GM12878 (cell line): ENCODE results near the gene TBCD. TPM values are rescaled to one million over a fixed set of nuclear protein-coding genes. Genes with fewer than 3 reads are reported as not detected.

Experiments
- ATAC-seq: fragments of 200-7000 bp; cut with Tn5 transposase; 3 replicates; pipeline ENCODE4 v1.9.1; 2020; ENCODE audit warnings: mild to moderate bottlenecking, moderate library complexity
- BruUV-seq: library from RNA; stranded (reverse); fragments of 400-500 nt; replicated peaks from 2 replicates; lab custom pipeline; 2021; lab: Mats Ljungman, UMichigan
- CTCF ChIA-PET: fragments of 300-600 bp; sonication (Branson Sonifier 250); formaldehyde crosslinking; extraction: SDS; loops from one replicate; lab custom pipeline; 2021; ENCODE audit warnings: inconsistent platforms; lab: Yijun Ruan, JAX
- POLR2A ChIA-PET: fragments of 350-600 bp; formaldehyde crosslinking; extraction: SDS; loops from one replicate; lab custom pipeline; 2021; ENCODE audit warnings: inconsistent platforms; lab: Charles Lee
- RAD21 ChIA-PET: fragments of 300-600 bp; sonication (Branson Sonifier 250); formaldehyde crosslinking; loops from one replicate; lab custom pipeline; 2023; ENCODE audit warnings: antibody characterized with exemption; ENCODE audit not compliant: unreplicated experiment; lab: Charles Lee
- SMC1A ChIA-PET: fragments of 300-600 bp; sonication (Branson Sonifier 250); formaldehyde crosslinking; loops from one replicate; lab custom pipeline; 2023; ENCODE audit not compliant: unreplicated experiment, uncharacterized antibody; lab: Charles Lee
- DNase-seq: peaks from one replicate; pipeline ENCODE4 v3.0.0-alpha.2; 2011; ENCODE audit warnings: low read depth, low spot score
- FAIRE-seq: peaks from 3 replicates; lab custom pipeline; 2011; peaks lifted over from hg19 to GRCh38; lab: Jason Lieb, UNC
- H2AFZ ChIP-seq: 2 replicates; pipeline ENCODE4 v1.6.0; 2011; ENCODE audit warnings: low read depth, low read length, control low read depth; ENCODE audit not compliant: control insufficient read depth
- H3K27ac ChIP-seq: 2 replicates; pipeline ENCODE4 v1.5.1; 2011; ENCODE audit warnings: control low read depth; ENCODE audit not compliant: control insufficient read depth, insufficient read depth
- H3K27me3 ChIP-seq, 2 experiments: replicated peaks in 1 of 2; 2 replicates each; pipeline versions ENCODE4 v1.6.0 to v1.6.1; 2011; ENCODE audit warnings: low read length in 1 of 2; ENCODE audit not compliant: control insufficient read depth in 2 of 2, insufficient read depth in 2 of 2
- H3K36me3 ChIP-seq, 2 experiments: 2 replicates each; pipeline ENCODE4 v1.5.1; 2011; ENCODE audit warnings: low read length in 1 of 2; ENCODE audit not compliant: control insufficient read depth in 2 of 2, insufficient read depth in 2 of 2
- H3K4me1 ChIP-seq: 2 replicates; pipeline ENCODE4 v1.6.1; 2011; ENCODE audit warnings: mild to moderate bottlenecking, low read length, moderate library complexity, mixed read lengths; ENCODE audit not compliant: control insufficient read depth, insufficient read depth
- H3K4me2 ChIP-seq: 2 replicates; pipeline ENCODE4 v1.6.0; 2011; ENCODE audit warnings: control low read depth; ENCODE audit not compliant: control insufficient read depth, insufficient read depth
- H3K4me3 ChIP-seq: fragments of 200-600 bp; sonication (generic); 2 replicates; pipeline ENCODE4 v1.5.1; 2016
- H3K79me2 ChIP-seq: 2 replicates; pipeline ENCODE4 v1.6.0; 2011; ENCODE audit warnings: low read length; ENCODE audit not compliant: control insufficient read depth, insufficient read depth
- H3K9ac ChIP-seq: 2 replicates; pipeline ENCODE4 v1.8.0; 2011; ENCODE audit warnings: low read length, control low read depth, mixed read lengths; ENCODE audit not compliant: control insufficient read depth, insufficient read depth
- H3K9me3 ChIP-seq: replicated peaks from 3 replicates; pipeline ENCODE4 v1.5.1; 2011; ENCODE audit warnings: mild to moderate bottlenecking, low read length; ENCODE audit not compliant: control insufficient read depth, insufficient read depth
- H4K20me1 ChIP-seq: 2 replicates; pipeline ENCODE4 v1.6.0; 2011; ENCODE audit not compliant: control insufficient read depth, insufficient read depth
- EZH2 ChIP-seq: IDR thresholded peaks from 2 replicates; pipeline ENCODE4 v1.6.1; 2012; ENCODE audit warnings: low read depth, mild to moderate bottlenecking, control low read depth, inconsistent platforms, low read length, borderline replicate concordance; ENCODE audit not compliant: control insufficient read depth
- HDAC2 ChIP-seq: fragments of 200-600 bp; sonication (generic); IDR thresholded peaks from 2 replicates; pipeline ENCODE4 v1.6.1; 2017
- KAT2A ChIP-seq: conservative IDR thresholded peaks from 2 replicates; pipeline ENCODE4 v1.6.1; 2011; ENCODE audit warnings: low read depth, low read length; ENCODE audit not compliant: control insufficient read depth
- MEF2B ChIP-seq: fragments of 450-650 bp; IDR thresholded peaks from 2 replicates; pipeline ENCODE4 v1.6.1; 2018; ENCODE audit warnings: mild to moderate bottlenecking, moderate library complexity; ENCODE audit not compliant: partially characterized antibody, poor library complexity, severe bottlenecking
- POLR2AphosphoS2 ChIP-seq: IDR thresholded peaks from 2 replicates; pipeline ENCODE4 v1.6.1; 2011; ENCODE audit warnings: low read depth, mild to moderate bottlenecking, low read length, improper control_type of control experiment, moderate library complexity
- TAF1 ChIP-seq: IDR thresholded peaks from 2 replicates; pipeline ENCODE4 v1.6.1; 2011; ENCODE audit warnings: mild to moderate bottlenecking, low read depth, low read length, borderline replicate concordance
- TCF7 ChIP-seq: IDR thresholded peaks from 2 replicates; pipeline ENCODE4 v1.6.1; 2014; ENCODE audit warnings: antibody characterized with exemption, borderline replicate concordance
- ZZZ3 ChIP-seq: IDR thresholded peaks from 2 replicates; pipeline ENCODE4 v1.6.1; 2011; ENCODE audit warnings: low read depth; ENCODE audit not compliant: control insufficient read depth, insufficient read length
- WGBS: methylation state at CpG from one replicate; pipeline ENCODE4 v1.1.6; 2016; ENCODE audit warnings: low lambda C conversion rate; ENCODE audit not compliant: insufficient replicate concordance, insufficient coverage; ENCODE audit errors: missing lambda C conversion rate; 5-methylcytosine and 5-hydroxymethylcytosine counted together
- in situ Hi-C: fragments of 300-500 bp; cut with MboI; formaldehyde crosslinking; loops from 9 replicates; pipeline ENCODE4 v1.14.3; 2018; ENCODE audit warnings: mixed read lengths
- intact Hi-C: fragments of 100-400 bp; cut with micrococcal nuclease; formaldehyde crosslinking; loops from one replicate; pipeline ENCODE4 v1.14.2; 2022; ENCODE audit not compliant: unreplicated experiment
- polyA plus RNA-seq, 11 experiments: library from polyadenylated mRNA; depleted of rRNA in 4 of 11; unstranded in 6 of 11; stranded (reverse) in 5 of 11; fragments of >200 nt; fragmentation: Nextera tagmentation in 4 of 11; fragmentation: Illumina TruSeq in 1 of 11; extraction: Ambion mirVana in 4 of 11; extraction: Trizol in 1 of 11; gene quantifications; 1 replicate in 1 of 11; 2 replicates in 10 of 11; pipeline versions ENCODE4 v1.2.1 to v1.2.3, GENCODE V29; 2011 to 2016; ENCODE audit warnings: inconsistent platforms in 2 of 11, missing spikeins in 2 of 11, low read depth in 1 of 11
- total RNA-seq, 4 experiments: library from RNA; depleted of rRNA in 3 of 4; stranded (reverse); fragments of >200 nt in 3 of 4; fragmentation: Illumina TruSeq in 1 of 4; extraction: Trizol in 1 of 4; gene quantifications; 2 replicates each; pipeline versions ENCODE4 v1.2.1 to v1.2.3, GENCODE V29; 2013 to 2021
- TF ChIP-seq, protein P1 (sequence below): IDR thresholded peaks from 2 replicates; pipeline ENCODE4 v1.6.1; 2012; ENCODE audit warnings: improper control_type of control experiment, low read depth, low read length; ENCODE audit not compliant: insufficient replicate concordance
- TF ChIP-seq, protein P2 (sequence below): fragments of 450-650 bp; IDR thresholded peaks from 2 replicates; pipeline ENCODE4 v1.6.1; 2017; ENCODE audit warnings: antibody characterized with exemption, mild to moderate bottlenecking, moderate library complexity

TBCD gene
- total and polyA plus RNA-seq, 10 of the 15 experiments (the other 5 are each of a cell fraction or from before 2014, with no cell fraction given), result 10.3 to 114 (median 52.4) TPM

DNA sequence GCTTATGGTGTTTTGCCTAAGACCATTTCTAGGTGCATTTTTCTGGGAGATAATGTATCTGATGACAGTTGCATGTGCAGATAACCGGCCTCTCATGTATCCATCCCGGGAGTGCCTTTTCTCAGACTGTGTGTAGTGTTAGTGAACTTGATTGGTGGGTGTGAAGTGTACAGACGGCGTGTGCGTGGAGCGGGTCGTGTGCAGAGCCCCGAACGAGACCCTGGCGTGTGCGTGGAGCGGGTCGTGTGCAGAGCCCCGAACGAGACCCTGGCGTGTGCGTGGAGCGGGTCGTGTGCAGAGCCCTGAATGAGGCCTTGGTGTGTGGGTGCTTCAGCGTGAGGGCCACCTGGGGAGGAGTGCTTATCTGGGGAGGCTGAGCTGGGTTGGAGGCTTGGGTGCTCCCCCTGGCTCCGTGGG lies 116.9 kb downstream of the TBCD start:
- H3K27me3 ChIP-seq, result no peaks in the 10 kb centered on the region
- no peak overlapping the region for H2AFZ ChIP-seq
- peaks cover 65% of the 10 kb centered on the region for H3K79me2 ChIP-seq
- BruUV-seq, result no TSS peak
- no peak overlapping the region for H3K27ac ChIP-seq
- H3K9me3 ChIP-seq, result no peaks in the 10 kb centered on the region
- ATAC-seq (no peak), FAIRE-seq (no peak)
- H3K4me1 ChIP-seq, result peaks cover 77% of the 10 kb centered on the region
- no peaks in the 10 kb centered on the region for H4K20me1 ChIP-seq
- TF ChIP-seq, protein P1, sequence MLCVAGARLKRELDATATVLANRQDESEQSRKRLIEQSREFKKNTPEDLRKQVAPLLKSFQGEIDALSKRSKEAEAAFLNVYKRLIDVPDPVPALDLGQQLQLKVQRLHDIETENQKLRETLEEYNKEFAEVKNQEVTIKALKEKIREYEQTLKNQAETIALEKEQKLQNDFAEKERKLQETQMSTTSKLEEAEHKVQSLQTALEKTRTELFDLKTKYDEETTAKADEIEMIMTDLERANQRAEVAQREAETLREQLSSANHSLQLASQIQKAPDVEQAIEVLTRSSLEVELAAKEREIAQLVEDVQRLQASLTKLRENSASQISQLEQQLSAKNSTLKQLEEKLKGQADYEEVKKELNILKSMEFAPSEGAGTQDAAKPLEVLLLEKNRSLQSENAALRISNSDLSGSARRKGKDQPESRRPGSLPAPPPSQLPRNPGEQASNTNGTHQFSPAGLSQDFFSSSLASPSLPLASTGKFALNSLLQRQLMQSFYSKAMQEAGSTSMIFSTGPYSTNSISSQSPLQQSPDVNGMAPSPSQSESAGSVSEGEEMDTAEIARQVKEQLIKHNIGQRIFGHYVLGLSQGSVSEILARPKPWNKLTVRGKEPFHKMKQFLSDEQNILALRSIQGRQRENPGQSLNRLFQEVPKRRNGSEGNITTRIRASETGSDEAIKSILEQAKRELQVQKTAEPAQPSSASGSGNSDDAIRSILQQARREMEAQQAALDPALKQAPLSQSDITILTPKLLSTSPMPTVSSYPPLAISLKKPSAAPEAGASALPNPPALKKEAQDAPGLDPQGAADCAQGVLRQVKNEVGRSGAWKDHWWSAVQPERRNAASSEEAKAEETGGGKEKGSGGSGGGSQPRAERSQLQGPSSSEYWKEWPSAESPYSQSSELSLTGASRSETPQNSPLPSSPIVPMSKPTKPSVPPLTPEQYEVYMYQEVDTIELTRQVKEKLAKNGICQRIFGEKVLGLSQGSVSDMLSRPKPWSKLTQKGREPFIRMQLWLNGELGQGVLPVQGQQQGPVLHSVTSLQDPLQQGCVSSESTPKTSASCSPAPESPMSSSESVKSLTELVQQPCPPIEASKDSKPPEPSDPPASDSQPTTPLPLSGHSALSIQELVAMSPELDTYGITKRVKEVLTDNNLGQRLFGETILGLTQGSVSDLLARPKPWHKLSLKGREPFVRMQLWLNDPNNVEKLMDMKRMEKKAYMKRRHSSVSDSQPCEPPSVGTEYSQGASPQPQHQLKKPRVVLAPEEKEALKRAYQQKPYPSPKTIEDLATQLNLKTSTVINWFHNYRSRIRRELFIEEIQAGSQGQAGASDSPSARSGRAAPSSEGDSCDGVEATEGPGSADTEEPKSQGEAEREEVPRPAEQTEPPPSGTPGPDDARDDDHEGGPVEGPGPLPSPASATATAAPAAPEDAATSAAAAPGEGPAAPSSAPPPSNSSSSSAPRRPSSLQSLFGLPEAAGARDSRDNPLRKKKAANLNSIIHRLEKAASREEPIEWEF, result no peak
- TF ChIP-seq POLR2AphosphoS2, result no peak
- no peak for TF ChIP-seq ZZZ3
- no peak for TF ChIP-seq TAF1
- TF ChIP-seq KAT2A, result no peak
- no peak for TF ChIP-seq MEF2B
- TF ChIP-seq, protein P2, sequence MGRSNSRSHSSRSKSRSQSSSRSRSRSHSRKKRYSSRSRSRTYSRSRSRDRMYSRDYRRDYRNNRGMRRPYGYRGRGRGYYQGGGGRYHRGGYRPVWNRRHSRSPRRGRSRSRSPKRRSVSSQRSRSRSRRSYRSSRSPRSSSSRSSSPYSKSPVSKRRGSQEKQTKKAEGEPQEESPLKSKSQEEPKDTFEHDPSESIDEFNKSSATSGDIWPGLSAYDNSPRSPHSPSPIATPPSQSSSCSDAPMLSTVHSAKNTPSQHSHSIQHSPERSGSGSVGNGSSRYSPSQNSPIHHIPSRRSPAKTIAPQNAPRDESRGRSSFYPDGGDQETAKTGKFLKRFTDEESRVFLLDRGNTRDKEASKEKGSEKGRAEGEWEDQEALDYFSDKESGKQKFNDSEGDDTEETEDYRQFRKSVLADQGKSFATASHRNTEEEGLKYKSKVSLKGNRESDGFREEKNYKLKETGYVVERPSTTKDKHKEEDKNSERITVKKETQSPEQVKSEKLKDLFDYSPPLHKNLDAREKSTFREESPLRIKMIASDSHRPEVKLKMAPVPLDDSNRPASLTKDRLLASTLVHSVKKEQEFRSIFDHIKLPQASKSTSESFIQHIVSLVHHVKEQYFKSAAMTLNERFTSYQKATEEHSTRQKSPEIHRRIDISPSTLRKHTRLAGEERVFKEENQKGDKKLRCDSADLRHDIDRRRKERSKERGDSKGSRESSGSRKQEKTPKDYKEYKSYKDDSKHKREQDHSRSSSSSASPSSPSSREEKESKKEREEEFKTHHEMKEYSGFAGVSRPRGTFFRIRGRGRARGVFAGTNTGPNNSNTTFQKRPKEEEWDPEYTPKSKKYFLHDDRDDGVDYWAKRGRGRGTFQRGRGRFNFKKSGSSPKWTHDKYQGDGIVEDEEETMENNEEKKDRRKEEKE, result no peak
- TF ChIP-seq EZH2, result no peak
- no peak for TF ChIP-seq HDAC2
- TF ChIP-seq TCF7, result no peak
- TF ChIP-seq, all 136 proteins: peak for 0
- H3K4me2 ChIP-seq, result no peak overlapping the region
- ChIA-PET CTCF (interaction anchor here (1.3 to 1.4 kb wide), 2 partner anchors 87 to 101 kb away, joined by 5 to 6 read pairs; no protein-coding TSS in a partner anchor), RAD21 (interaction anchor here (3.1 kb wide), 1 partner anchor 9 kb away, joined by 30 read pairs; no protein-coding TSS in a partner anchor), SMC1A (interaction anchor here (1.1 to 1.4 kb wide), 2 partner anchors 8 to 44 kb away, joined by 3 read pairs; no protein-coding TSS in a partner anchor), POLR2A (no interaction called here)
- DNase-seq, result no peak
- peaks cover 14 to 22% of the 10 kb centered on the region in 2 experiments; a peak in 3 of 4 replicates for H3K36me3 ChIP-seq
- H3K9ac ChIP-seq, result no peak overlapping the region
- intact Hi-C loops, result loop anchor here (10.0 kb wide), 1 partner anchor 84 kb away; no protein-coding TSS in a partner anchor
- in situ Hi-C loops, result no loop called here
- 92% methylated on average over 21 of the region's 21 CpGs for WGBS
- no peak overlapping the region for H3K4me3 ChIP-seq
